ENCODE data around the gene CD247.

- TF ChIP-seq POLR2A (IDR thresholded peaks at IDR 0.05), result no peak
- TF ChIP-seq CTCF (IDR thresholded peaks at IDR 0.05), result no peak
These were observed 53.3 kb downstream of the CD247 start for GRCh38 chr1:167465018-167465417.

Measured in thyroid gland (tissue), 4 donors.